ENCODE measurements around the gene ATP5PD. TPM values are rescaled to one million over a fixed set of nuclear protein-coding genes. Genes with fewer than 3 reads are reported as not detected.

The ATP5PD gene
- total RNA-seq, 1 donor from 2014 or later: 133 TPM

DNA sequence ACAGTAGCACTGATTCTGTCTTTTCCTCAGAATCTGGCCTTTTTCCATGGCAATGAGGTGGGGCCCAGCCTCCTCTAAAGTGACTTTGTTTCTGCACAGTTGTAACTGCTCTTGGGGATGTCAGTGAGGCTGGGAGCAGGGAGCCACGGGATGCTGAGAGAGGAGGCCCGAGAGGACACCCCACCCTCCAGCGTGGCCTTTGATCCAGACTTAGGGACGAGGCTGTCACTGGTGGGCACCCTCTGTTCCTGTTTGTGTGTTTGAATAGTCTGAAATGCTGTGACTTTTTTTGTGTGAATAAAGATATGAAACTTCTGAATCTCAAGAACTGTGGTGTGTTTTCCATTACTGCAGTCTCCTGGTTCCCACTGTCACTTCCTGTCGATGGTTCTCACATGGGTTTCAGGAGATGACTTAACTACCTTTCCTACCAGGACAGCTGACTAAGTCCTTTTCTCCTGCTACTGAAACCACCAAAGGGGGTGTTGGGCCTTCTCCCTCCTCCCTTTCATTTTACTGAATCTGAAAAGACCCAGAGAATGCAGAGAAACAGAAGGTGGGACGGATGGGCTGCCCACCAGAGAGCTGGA lies 18.9 kb upstream of the ATP5PD start:
- peaks cover 41 to 42% of the 10 kb centered on the region in 2 donors for H3K36me3 ChIP-seq
- no peaks in the 10 kb centered on the region for H3K27me3 ChIP-seq
- H3K4me3 ChIP-seq: no peak overlapping the region
- H3K9me3 ChIP-seq: no peaks in the 10 kb centered on the region
- H3K4me1 ChIP-seq: no peaks in the 10 kb centered on the region
- H3K27ac ChIP-seq: no peak overlapping the region
- intact Hi-C loops (cut with DNase I): no loop called here
- DNase-seq (ENCODE audit: low spot score in 2 of 2): no peak
- TF ChIP-seq, protein P1, sequence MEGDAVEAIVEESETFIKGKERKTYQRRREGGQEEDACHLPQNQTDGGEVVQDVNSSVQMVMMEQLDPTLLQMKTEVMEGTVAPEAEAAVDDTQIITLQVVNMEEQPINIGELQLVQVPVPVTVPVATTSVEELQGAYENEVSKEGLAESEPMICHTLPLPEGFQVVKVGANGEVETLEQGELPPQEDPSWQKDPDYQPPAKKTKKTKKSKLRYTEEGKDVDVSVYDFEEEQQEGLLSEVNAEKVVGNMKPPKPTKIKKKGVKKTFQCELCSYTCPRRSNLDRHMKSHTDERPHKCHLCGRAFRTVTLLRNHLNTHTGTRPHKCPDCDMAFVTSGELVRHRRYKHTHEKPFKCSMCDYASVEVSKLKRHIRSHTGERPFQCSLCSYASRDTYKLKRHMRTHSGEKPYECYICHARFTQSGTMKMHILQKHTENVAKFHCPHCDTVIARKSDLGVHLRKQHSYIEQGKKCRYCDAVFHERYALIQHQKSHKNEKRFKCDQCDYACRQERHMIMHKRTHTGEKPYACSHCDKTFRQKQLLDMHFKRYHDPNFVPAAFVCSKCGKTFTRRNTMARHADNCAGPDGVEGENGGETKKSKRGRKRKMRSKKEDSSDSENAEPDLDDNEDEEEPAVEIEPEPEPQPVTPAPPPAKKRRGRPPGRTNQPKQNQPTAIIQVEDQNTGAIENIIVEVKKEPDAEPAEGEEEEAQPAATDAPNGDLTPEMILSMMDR (IDR thresholded peaks at IDR 0.05): no peak

DNA sequence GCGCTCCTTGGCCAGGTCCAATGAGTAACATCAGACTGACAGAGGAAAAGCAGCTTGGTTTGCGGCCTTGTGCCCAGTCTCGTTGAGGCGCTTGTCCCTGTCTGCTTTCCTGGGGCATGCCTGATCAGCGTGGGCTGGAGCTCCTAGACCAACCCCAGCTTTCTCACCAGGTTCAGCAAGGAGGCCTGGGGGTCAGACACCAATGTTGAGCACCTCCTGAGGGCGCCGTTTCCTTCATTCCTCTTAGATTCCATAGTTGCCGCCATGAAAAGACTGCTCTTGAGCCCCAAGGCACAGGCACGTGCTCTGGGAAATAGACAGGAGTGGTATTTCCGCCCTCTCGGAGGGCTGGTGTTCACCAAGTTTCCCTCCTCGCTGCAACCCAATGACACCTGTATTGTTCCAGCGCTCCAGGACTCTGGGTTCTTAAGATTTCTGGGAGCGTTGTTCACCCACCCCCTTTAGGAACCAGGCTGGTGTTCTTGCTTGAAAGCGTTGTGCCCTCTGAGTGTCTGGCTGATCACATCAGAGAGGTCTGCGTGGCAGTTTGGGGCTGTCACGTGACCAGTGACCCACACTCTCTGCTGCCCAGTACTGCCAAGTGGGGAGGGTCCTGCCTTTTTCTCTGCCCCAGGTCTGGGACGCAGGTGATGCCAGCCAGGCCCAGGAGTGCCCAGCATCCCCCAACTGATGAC lies 18.2 kb upstream of the ATP5PD start:
- Histone ChIP-seq H3K27ac (no peak overlapping the region), H3K9me3 (no peaks in the 10 kb centered on the region), H3K4me3 (no peak overlapping the region), H3K36me3 (peaks cover 45 to 48% of the 10 kb centered on the region in 2 donors), H3K27me3 (no peaks in the 10 kb centered on the region), H3K4me1 (no peaks in the 10 kb centered on the region)
- TF ChIP-seq, protein P1 (IDR thresholded peaks at IDR 0.05): no peak
- no peak for DNase-seq (ENCODE audit: low spot score in 2 of 2)
- intact Hi-C loops (cut with DNase I): no loop called here

DNA sequence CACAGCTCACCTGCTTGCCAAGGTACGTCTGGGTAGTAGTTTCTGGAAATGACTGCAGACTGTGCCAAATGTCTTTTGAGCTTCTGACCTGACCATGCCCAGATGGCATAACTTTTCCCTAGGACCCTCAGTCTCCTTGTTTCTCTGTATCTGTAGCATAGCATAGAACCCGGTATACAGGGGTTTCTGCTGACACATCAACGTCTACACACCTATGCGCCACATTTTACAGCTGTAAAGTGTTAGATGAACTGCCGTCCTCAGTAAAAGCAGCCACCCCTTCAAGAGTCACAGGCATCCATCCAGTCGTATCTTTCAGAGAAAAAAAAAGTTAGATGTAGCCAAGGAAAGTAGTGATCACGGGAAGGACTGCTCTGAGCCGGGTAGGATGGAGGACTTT lies 17.7 kb upstream of the ATP5PD start:
- no peak for DNase-seq (ENCODE audit: low spot score in 2 of 2)
- TF ChIP-seq, protein P1 (IDR thresholded peaks at IDR 0.05): no peak
- no peak overlapping the region for H3K27ac ChIP-seq
- intact Hi-C loops (cut with DNase I): no loop called here
- no peaks in the 10 kb centered on the region for H3K4me1 ChIP-seq
- no peak overlapping the region for H3K4me3 ChIP-seq
- H3K27me3 ChIP-seq: no peaks in the 10 kb centered on the region
- peaks cover 47 to 52% of the 10 kb centered on the region in 2 donors for H3K36me3 ChIP-seq
- no peaks in the 10 kb centered on the region for H3K9me3 ChIP-seq

DNA sequence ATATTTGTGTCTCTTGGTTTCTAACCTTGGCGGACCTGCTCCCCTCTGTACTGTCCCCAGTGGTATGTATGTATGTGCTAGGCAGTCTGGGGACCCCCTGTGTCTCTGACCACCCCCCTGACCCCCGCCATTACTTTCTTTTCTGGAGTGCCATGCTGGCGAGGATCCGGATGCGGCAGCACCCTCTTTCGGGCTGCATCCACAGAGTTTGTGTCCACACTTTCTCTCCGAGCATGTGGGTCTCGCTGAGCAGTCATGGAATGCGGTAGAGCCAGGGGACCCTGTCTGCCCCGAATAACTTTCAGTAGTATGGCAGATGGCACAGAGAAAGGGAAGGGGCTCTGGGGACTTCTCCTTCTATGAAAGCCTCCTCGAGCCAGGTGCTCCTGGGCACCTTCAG lies 17.3 kb upstream of the ATP5PD start:
- Histone ChIP-seq H3K4me3 (no peak overlapping the region), H3K4me1 (no peaks in the 10 kb centered on the region), H3K9me3 (no peaks in the 10 kb centered on the region), H3K36me3 (peaks cover 49 to 56% of the 10 kb centered on the region in 2 donors), H3K27me3 (no peaks in the 10 kb centered on the region), H3K27ac (no peak overlapping the region)
- TF ChIP-seq, protein P1 (IDR thresholded peaks at IDR 0.05): no peak
- DNase-seq (ENCODE audit: low spot score in 2 of 2): no peak
- intact Hi-C loops (cut with DNase I): no loop called here

DNA sequence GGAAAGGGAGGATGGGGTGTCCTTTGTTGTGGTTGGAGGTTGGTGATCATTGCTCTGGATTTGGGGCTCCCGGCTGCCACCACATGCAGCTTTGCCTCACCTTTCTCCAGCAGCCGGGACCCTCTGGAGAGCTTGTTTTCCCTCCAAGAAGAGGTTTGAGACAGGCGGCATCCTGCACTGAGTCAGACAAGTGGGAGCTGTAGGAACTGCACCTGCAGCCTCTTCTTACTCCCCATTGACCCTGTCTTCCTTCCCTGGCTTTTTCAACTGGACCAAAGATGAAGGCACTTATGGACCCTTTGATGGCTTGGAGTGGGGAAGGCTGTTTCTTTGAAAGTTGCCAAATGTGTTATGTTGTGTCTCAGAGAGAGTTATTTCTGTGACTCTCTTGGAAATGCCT lies 16.9 kb upstream of the ATP5PD start:
- Histone ChIP-seq H3K27me3 (no peaks in the 10 kb centered on the region), H3K4me3 (no peak overlapping the region), H3K27ac (no peak overlapping the region), H3K36me3 (peaks cover 49 to 57% of the 10 kb centered on the region in 2 donors), H3K4me1 (no peaks in the 10 kb centered on the region), H3K9me3 (no peaks in the 10 kb centered on the region)
- DNase-seq (ENCODE audit: low spot score in 2 of 2): no peak
- intact Hi-C loops (cut with DNase I): no loop called here
- TF ChIP-seq, protein P1 (IDR thresholded peaks at IDR 0.05): no peak
